ENCODE data around the gene TET2. TPM values are rescaled to one million over a fixed set of nuclear protein-coding genes. Genes with fewer than 3 reads are reported as not detected.

Gene TET2
- total RNA-seq, 1 donor, result 18.6 TPM

DNA sequence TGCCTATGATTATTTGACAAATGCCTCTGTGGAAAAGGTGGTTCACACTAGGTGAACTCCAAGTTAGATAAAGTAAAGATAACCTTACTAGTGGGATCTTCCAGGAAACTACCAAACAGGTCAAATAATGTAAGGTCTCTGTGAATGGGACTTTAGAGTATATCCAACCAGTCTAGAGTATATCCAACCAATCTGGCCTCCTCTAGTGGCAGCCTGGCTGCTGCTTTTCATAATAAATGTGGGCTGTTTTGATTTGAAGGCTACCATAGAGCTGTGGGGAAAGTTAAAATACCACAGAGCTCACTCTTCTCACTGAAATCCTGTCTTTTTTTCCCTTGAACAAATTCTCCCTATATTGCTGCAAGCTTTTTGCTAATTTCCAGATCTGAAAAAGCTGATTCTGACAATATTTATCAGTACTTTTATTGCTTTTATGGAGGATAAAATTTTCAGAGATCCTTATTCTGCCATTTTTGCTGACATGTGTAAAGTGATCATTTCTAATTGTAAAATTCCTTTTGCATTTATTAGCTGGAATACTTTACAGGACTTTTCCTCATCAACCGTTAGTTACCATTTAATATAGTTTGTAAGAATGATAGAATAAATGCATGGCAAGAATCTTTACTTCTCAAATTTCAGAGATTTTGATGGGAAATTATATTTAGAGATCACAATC, 111.3 kb downstream of the TET2 start:
- no peak overlapping the region for H3K4me3 ChIP-seq (ENCODE audit: low read depth, low read length)
- TF ChIP-seq, protein P1, sequence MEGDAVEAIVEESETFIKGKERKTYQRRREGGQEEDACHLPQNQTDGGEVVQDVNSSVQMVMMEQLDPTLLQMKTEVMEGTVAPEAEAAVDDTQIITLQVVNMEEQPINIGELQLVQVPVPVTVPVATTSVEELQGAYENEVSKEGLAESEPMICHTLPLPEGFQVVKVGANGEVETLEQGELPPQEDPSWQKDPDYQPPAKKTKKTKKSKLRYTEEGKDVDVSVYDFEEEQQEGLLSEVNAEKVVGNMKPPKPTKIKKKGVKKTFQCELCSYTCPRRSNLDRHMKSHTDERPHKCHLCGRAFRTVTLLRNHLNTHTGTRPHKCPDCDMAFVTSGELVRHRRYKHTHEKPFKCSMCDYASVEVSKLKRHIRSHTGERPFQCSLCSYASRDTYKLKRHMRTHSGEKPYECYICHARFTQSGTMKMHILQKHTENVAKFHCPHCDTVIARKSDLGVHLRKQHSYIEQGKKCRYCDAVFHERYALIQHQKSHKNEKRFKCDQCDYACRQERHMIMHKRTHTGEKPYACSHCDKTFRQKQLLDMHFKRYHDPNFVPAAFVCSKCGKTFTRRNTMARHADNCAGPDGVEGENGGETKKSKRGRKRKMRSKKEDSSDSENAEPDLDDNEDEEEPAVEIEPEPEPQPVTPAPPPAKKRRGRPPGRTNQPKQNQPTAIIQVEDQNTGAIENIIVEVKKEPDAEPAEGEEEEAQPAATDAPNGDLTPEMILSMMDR (IDR thresholded peaks at IDR 0.05; ENCODE audit: insufficient read depth, low read length), result no peak
- DNase-seq (ENCODE audit: low read depth), result no peak

DNA sequence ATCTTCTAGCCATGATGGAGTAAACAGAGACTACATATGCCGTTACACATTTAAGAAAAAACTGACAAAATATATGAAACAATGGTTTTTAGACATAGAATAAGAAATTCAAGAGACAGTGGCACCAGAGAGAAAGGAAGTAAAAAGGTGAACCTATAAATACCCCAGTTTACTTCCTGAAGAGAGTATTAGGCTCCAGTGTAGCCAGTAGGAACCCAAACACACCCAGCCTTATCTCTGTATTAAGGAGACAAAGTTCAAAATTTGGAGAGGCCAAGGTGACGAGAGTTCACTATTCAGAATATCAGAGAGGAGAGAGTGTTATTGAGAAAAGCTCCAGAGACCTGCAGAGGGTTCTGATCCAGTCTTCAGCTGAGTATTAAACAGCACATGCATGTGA, 119.0 kb downstream of the TET2 start:
- no peak for DNase-seq (ENCODE audit: low read depth)

DNA sequence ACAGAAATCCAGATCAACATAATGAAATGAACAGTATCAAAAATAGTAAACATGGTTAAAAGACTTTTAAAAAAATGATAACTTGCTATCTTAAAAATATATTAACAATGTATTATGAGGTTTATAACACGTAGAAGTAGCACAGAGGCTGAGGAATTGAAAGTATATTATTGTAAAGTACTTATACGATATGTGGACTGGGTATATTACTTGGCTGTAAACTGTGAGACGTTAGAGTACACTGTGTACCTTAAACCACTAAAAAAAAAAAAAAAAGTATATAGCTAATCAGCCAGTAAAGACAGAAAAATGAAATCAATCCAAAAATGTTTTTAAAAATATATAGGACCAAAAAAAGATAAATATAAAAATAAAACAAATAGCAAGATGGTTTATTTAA, 120.6 kb downstream of the TET2 start:
- DNase-seq (ENCODE audit: low read depth), result no peak
- TF ChIP-seq, protein P1 (IDR thresholded peaks at IDR 0.05; ENCODE audit: insufficient read depth, low read length), result no peak

More for the DNA sequence above, 119.0 kb downstream of the TET2 start:
- no peak overlapping the region for H3K4me3 ChIP-seq (ENCODE audit: low read depth, low read length)
- TF ChIP-seq, protein P1 (IDR thresholded peaks at IDR 0.05; ENCODE audit: insufficient read depth, low read length), result no peak

DNA sequence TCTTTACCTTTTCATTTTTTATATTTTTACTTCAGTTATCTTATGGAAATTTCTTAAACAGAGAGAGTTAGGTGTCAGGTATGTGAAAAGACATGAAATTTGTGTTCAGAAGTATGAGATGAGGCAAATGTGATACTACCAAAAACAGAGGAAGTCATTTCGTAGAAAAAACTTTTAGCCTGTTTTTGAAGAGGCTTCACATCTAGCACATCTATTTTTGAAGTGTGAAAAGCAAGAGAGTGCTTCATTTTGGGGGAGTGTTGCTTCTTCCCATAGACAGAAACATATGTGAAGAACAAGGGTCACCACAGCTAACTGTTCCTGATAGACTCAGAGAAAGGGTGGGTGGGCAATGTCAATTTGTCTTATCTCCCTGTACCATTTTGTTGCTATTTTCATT, 125.3 kb downstream of the TET2 start:
- TF ChIP-seq, protein P1 (IDR thresholded peaks at IDR 0.05; ENCODE audit: insufficient read depth, low read length), result no peak
- H3K4me3 ChIP-seq (ENCODE audit: low read depth, low read length), result no peak overlapping the region
- DNase-seq (ENCODE audit: low read depth), result no peak

More for the DNA sequence above, 120.6 kb downstream of the TET2 start:
- H3K4me3 ChIP-seq (ENCODE audit: low read depth, low read length), result no peak overlapping the region

DNA sequence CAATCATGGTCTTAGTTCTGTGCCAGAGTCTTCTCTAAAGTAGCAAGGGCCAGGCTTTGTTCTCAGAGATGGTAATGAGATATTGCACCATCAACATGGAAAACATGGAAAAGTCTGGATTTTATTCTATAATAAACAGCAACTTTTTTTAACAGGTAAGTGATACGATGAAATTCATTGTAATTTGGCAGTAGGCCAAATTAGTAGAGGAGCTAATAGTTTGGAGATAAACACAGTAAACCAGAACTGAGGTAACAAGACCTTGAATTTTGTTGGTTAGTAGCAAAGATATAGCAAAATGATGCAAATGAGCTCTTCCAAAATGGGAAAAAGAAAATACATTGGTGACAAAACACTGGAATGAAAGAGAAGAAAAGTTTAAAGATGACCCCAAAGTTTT, 126.6 kb downstream of the TET2 start:
- no peak overlapping the region for H3K4me3 ChIP-seq (ENCODE audit: low read depth, low read length)
- TF ChIP-seq, protein P1 (IDR thresholded peaks at IDR 0.05; ENCODE audit: insufficient read depth, low read length), result no peak
- no peak for DNase-seq (ENCODE audit: low read depth)

DNA sequence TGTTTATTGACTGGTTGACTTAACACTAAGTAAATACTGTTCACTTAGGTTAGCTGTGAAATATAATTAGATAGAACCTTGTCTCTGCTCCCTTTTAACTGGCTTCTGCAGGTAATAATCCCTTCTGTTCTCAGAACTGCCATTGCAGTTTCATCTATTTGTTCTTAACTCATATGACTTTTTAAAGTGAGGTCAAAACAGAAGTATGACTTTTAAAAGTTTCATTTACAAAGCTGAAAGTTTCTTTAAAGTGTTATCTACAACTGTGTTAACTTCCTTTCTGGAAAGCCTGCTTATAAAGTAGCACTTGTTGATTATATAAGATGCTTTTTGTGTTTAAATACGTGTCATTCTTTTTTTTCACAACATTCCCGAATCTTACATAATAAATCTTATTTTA, 127.4 kb downstream of the TET2 start:
- TF ChIP-seq, protein P1 (IDR thresholded peaks at IDR 0.05; ENCODE audit: insufficient read depth, low read length), result no peak
- H3K4me3 ChIP-seq (ENCODE audit: low read depth, low read length), result no peak overlapping the region
- no peak for DNase-seq (ENCODE audit: low read depth)

DNA sequence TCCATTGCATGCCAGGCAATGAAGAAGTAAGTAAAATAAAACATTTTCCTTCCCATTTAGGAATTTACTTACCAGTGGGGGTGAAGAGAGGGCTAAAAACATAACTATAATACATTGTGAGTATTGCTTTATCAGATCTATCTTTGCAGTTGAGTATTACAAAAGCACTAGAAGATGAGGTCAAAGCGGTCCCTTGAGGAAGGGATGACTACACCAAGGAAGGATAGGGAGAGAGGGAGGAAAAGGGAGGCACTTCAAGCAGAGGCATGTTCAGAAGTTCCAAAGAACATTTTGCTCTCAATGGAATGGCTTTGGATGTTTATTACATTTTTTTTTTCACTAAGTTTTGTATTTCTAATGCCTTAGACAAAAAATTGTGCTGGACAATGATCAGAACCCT, 127.8 kb downstream of the TET2 start:
- TF ChIP-seq, protein P1 (IDR thresholded peaks at IDR 0.05; ENCODE audit: insufficient read depth, low read length), result no peak
- no peak overlapping the region for H3K4me3 ChIP-seq (ENCODE audit: low read depth, low read length)
- no peak for DNase-seq (ENCODE audit: low read depth)
